Ovary (tissue), 3 donors: ENCODE data around the gene ATG16L2.
"Not testable (repeated sequence)": the region's sequence is repeated elsewhere in the genome, so short reads cannot be mapped to it uniquely, and the experiment has no call there.

ENCODE experiments used
- CTCF ChIP-seq, 3 donors: fragments of 450-650 bp in 2 of 3; fragments of 200-600 bp in 1 of 3; IDR thresholded peaks; one replicate each; pipeline versions ENCODE4 v1.5.1 to v1.8.0; 2016 to 2022; ENCODE audit warnings: antibody characterized with exemption in 3 of 3, mild to moderate bottlenecking in 1 of 3
- EP300 ChIP-seq: sonication (generic); formaldehyde crosslinking; IDR thresholded peaks from one replicate; pipeline ENCODE4 v1.6.1; 2017; ENCODE audit warnings: antibody characterized with exemption
- POLR2A ChIP-seq: fragments of 450-650 bp; IDR thresholded peaks from one replicate; pipeline ENCODE4 v1.6.1; 2017; ENCODE audit warnings: antibody characterized with exemption, mild to moderate bottlenecking, moderate library complexity
- donor health status: DM: no; HTN: no; CAD: no.

- TF ChIP-seq CTCF (IDR thresholded peaks at IDR 0.05); POLR2A; EP300: not testable (repeated sequence)
Observed at GRCh38 chr11:72791228-72791627, 23.0 kb upstream of the ATG16L2 start.
